ENCODE data around the gene COMMD7. TPM values are rescaled to one million over a fixed set of nuclear protein-coding genes. Genes with fewer than 3 reads are reported as not detected.

COMMD7 gene
- total RNA-seq = 9.2 and 22.4 TPM in 2 replicates

DNA sequence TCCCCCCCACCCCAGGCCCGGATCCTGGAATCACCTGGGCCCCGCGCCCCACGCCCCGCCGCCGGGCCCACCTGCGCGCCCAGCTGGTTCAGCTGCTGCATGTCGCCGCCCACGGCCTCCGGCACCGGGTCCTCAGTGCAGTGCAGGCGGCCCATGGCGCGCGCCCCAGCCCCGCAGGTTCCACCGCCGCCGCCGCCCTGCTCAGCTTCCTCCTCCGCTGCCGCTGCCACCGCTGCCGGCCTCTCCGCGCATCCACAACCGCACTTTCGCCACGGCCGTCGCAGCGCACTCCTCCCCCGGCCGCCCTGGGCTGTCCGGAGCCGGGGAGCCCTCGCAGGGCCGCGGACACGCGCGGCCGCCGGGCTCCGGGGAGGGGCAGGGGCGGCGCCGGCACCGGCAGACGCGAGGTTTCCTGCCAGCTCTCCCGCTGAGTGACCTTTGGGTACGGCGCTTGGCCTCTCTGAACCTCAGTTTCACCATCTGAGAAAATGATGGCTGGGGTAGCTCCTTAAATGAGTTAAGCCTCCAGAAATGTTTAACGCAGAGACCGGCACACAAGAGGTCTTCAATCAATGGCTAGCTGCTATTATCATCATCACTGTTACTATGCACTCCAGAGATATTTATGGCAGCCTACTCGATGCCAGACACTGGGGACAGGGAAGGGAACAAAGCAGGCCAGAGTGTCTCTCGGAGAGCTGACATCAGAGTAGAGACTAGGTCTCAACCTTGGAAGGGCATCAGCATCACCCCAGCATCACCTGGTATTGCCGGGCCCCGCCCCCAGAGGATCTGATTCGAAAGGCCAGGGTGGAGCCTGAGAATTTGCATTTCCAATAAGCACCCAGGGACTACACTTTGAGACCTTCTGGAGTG, at the start of gene COMMD7:
TSS of gene COMMD7 (minus strand) at position 231 of the 876 bp plus-strand sequence. CDS start at position 155, 76 bp downstream.

DNA sequence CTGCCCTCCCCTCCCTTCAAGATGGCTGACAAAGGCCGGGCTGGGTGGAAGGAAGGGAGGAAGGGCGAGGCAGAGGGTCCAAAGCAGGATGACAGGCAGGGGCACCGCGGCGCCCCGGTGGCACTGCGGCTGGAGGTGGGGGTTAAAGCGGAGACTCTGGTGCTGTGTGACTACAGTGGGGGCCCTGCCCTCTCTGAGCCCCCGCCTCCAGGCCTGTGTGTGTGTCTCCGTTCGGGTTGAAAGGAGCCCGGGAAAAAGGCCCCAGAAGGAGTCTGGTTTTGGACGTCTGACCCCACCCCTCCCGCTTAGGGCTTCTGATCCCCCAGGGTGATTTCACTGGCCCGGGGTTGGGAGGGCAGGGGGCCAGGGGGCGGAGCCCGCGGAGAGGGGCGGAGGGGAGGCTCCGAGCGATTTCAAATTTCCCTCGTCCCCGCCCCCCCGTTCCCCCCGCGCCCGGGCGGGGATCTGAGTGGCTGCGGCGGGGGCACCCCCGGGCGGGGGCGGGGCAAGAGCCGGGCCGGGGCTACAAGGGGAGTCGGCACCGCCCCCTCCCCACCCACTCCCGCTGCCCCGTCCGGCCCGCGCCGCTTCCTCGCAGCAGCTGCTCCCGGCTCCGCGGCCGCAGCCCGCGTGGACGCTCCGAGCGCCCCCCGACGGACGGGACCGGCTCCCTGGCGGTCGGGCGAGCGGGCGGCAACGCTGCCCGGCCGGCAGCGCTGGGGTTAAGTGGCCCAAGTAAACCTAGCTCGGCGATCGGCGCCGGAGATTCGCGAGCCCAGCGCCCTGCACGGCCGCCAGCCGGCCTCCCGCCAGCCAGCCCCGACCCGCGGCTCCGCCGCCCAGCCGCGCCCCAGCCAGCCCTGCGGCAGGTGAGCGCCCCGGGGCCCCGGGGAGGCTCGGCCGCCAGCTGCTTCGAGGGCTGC, 18.8 kb upstream of the COMMD7 start, which contains the start of gene DNMT3B:
TSS of gene DNMT3B (plus strand) at position 555 of the 923 bp plus-strand sequence. CDS start 17,939 bp downstream, outside the sequence.

Other genes starting within 250 kb of the COMMD7 start
- 3.7 and 4.1 TPM in 2 replicates for gene NOL4L, start 158.1 kb downstream of the COMMD7 start, total RNA-seq
- not detected in 2 replicates for gene C20orf203, start 69.5 kb downstream of the COMMD7 start, total RNA-seq
- gene DNMT3B, start 18.9 kb upstream of the COMMD7 start, total RNA-seq = 1.1 and 1.5 TPM in 2 replicates
- 53.5 and 55.2 TPM in 2 replicates for gene MAPRE1, start 76.5 kb upstream of the COMMD7 start, total RNA-seq
- under 0.01 TPM in 1 of 2 replicates, not detected in the other for gene EFCAB8, start 115.5 kb upstream of the COMMD7 start, total RNA-seq

Measured in bronchial smooth muscle cell (primary cell).